Heart right ventricle (tissue), 16 donors: ENCODE results near the gene OPN4. TPM values are rescaled to one million over a fixed set of nuclear protein-coding genes. Genes with fewer than 3 reads are reported as not detected.

ENCODE experiments used
- ATAC-seq, 8 donors: fragments of 200-7000 bp; cut with Tn5 transposase; one replicate each; pipeline ENCODE4 v1.9.1; 2020; ENCODE audit warnings: mild to moderate bottlenecking in 8 of 8, moderate library complexity in 8 of 8, moderate number of reproducible peaks in 1 of 8
- DNase-seq, 2 donors: peaks; one replicate each; pipeline ENCODE4 v3.0.0-alpha.2; 2020
- H3K27ac ChIP-seq, 10 donors: fragments of 200-600 bp; sonication (generic) in 2 of 10; one replicate each; pipeline versions ENCODE4 v1.5.0 to v1.8.0; 2020 to 2022; ENCODE audit warnings: mild to moderate bottlenecking in 3 of 10
- H3K27me3 ChIP-seq, 7 donors: fragments of 200-600 bp; one replicate each; pipeline ENCODE4 v1.8.0; 2021 to 2022; ENCODE audit warnings: mild to moderate bottlenecking in 2 of 7
- H3K36me3 ChIP-seq, 9 donors: fragments of 200-600 bp; sonication (generic) in 1 of 9; one replicate each; pipeline versions ENCODE4 v1.5.0 to v1.8.0; 2020 to 2022; ENCODE audit warnings: mild to moderate bottlenecking in 2 of 9
- H3K4me1 ChIP-seq, 9 donors: fragments of 200-600 bp; sonication (generic) in 1 of 9; one replicate each; pipeline versions ENCODE4 v1.5.0 to v1.8.0; 2020 to 2022; ENCODE audit warnings: mild to moderate bottlenecking in 4 of 9
- H3K4me3 ChIP-seq, 10 donors: fragments of 200-600 bp; sonication (generic) in 2 of 10; one replicate each; pipeline versions ENCODE4 v1.5.0 to v1.8.0; 2020 to 2022; ENCODE audit warnings: mild to moderate bottlenecking in 7 of 10, moderate library complexity in 2 of 10
- H3K9me3 ChIP-seq, 11 donors: fragments of 200-600 bp in 10 of 11; sonication (generic) in 2 of 11; one replicate each; pipeline versions ENCODE4 v1.5.0 to v1.8.0; 2013 to 2022; ENCODE audit warnings: mild to moderate bottlenecking in 2 of 11, control low read depth in 1 of 11, moderate library complexity in 1 of 11
- CTCF ChIP-seq, 9 donors: fragments of 200-600 bp; sonication (generic) in 2 of 9; IDR thresholded peaks; one replicate each; pipeline versions ENCODE4 v1.5.0 to v1.8.0; 2021 to 2022; ENCODE audit warnings: antibody characterized with exemption in 9 of 9, mild to moderate bottlenecking in 5 of 9, moderate library complexity in 1 of 9
- WGBS, 2 donors: extraction: QIAGEN DNeasy Blood & Tissue Kit; methylation state at CpG; one replicate each; pipeline ENCODE4 v1.1.7; 2013; ENCODE audit warnings: inconsistent platforms in 1 of 2; 5-methylcytosine and 5-hydroxymethylcytosine counted together
- intact Hi-C, 10 donors: fragments of 100-400 bp; cut with DNase I; formaldehyde crosslinking; loops; one replicate each; pipeline versions ENCODE4 v1.11.1 to v1.14.2; 2022
- polyA plus RNA-seq, 2 donors: library from polyadenylated mRNA; stranded (reverse); fragments of 200-250 nt; gene quantifications; one replicate each; pipeline ENCODE4 v1.2.3, GENCODE V29; 2013
- total RNA-seq, 10 donors: library from RNA; stranded (reverse); fragmentation: NEBNext Ultra II Directional in 3 of 10; extraction: Animal tissue kit (Norgen Biotek cat#: 25700) in 3 of 10; gene quantifications; one replicate each; pipeline versions ENCODE4 v1.2.1 to v1.2.4, GENCODE V29; 2021 to 2023
- donor health status: Arrhythmogenic right ventricular cardiomyopathy.
- donor health status: ischemic (EF 13 %, LVEDD 7.1; RV severe dilation, severe dysfunction).
- donor health status: healthy with polysubstance abuse.
- donor health status: DM: no; HTN: yes; CAD: no.
- donor health status: DM: no; HTN: no; CAD: no.
- donor health status: ischemic (EF 25% LVEDD 6.9; RV normal size, moderate dysfunction).
- donor health status: ischemic (EF 25% LVEDD 5.7; RV mildly dilated, moderate dysfunction).
- donor health status: healthy.
- donor health status: DM: yes; HTN: yes; CAD: no.
- donor health status: Ischemic cardiomyopathy.
- donor health status: ischemic (EF 35%, LVEDD 5.7; RV mildly dilated, moderate dysfunction).
- donor health status: nonischemic (EF 11% LVEDD 7.7; RV severe dilation, severe dysfunction).
- donor health status: DM: yes; HTN: yes; CAD: no.
- donor health status: PGD.
- donor health status: ischemic (EF 29% LVEDD 5.4; RV normal size, mild dysfunction).
- donor health status: nonischemic (EF 23%, LVEDD 6.1; RV moderate dilation, normal function).

The OPN4 gene
- total and polyA plus RNA-seq, 12 donors, result 0.10 to 0.29 (median 0.26) TPM; not detected in 5

GRCh38 chr10:86662186-86663045 lies 8.1 kb downstream of the OPN4 start:
- Histone ChIP-seq H3K36me3 (no peaks in the 10 kb centered on the region), H3K9me3 (no peaks in the 10 kb centered on the region), H3K4me3 (no peak overlapping the region), H3K27ac (peak overlapping the region; percentile 20 to 100 (median 89)), H3K4me1 (peaks cover 3 to 92% (median 53%) of the 10 kb centered on the region in 9 donors), H3K27me3 (no peaks in the 10 kb centered on the region)
- intact Hi-C loops, result no loop called here
- DNase-seq (peak in 1 of 2 donors; percentile 20), ATAC-seq (no peak)
- WGBS, 2 donors, result 74 to 82% methylated on average over 19 of the region's 19 CpGs
- TF ChIP-seq CTCF (IDR thresholded peaks at IDR 0.05), result no peak

GRCh38 chr10:86663046-86663345 lies 8.6 kb downstream of the OPN4 start:
- Histone ChIP-seq H3K9me3 (no peaks in the 10 kb centered on the region), H3K4me3 (no peak overlapping the region), H3K36me3 (no peaks in the 10 kb centered on the region), H3K4me1 (peaks cover 3 to 97% (median 53%) of the 10 kb centered on the region in 9 donors), H3K27me3 (no peaks in the 10 kb centered on the region), H3K27ac (peak overlapping the region in 9 of 10 donors; percentile 71 to 100 (median 95))
- 67 to 74% methylated on average over 8 of the region's 8 CpGs for WGBS, 2 donors
- intact Hi-C loops, result no loop called here
- DNase-seq, result peak in 1 of 2 donors; percentile 23
- ATAC-seq, result no peak
- TF ChIP-seq CTCF (IDR thresholded peaks at IDR 0.05), result no peak

GRCh38 chr10:86663576-86664339 lies 9.4 kb downstream of the OPN4 start:
- intact Hi-C loops, result loop anchor here in 3 of 10 donors (2.0 kb wide), 2 partner anchors 21 to 33 kb away; no protein-coding TSS in a partner anchor
- Histone ChIP-seq H3K4me3 (no peak overlapping the region), H3K27ac (peak overlapping the region; percentile 65 to 100 (median 94)), H3K4me1 (peaks cover 3 to 92% (median 48%) of the 10 kb centered on the region in 9 donors), H3K27me3 (no peaks in the 10 kb centered on the region), H3K36me3 (peaks cover 0 to 3% (median 0%) of the 10 kb centered on the region in 9 donors), H3K9me3 (no peaks in the 10 kb centered on the region)
- peak in 1 of 2 donors; percentile 11 for DNase-seq
- no peak for ATAC-seq
- TF ChIP-seq CTCF (IDR thresholded peaks at IDR 0.05), result no peak
- 70 to 76% methylated on average over 10 of the region's 10 CpGs for WGBS, 2 donors
